GM18526 (cell line): ENCODE results near the gene LYVE1.

Experiments
- POLR2A ChIP-seq: IDR thresholded peaks from 3 replicates; pipeline ENCODE4 v1.6.1; 2011; ENCODE audit not compliant: insufficient read length; ENCODE audit errors: extremely low read depth

Gene LYVE1

GRCh38 chr11:10522276-10522675 lies 46.2 kb downstream of the LYVE1 start:
- TF ChIP-seq POLR2A, result no peak

GRCh38 chr11:10520562-10520961 lies 47.9 kb downstream of the LYVE1 start:
- no peak for TF ChIP-seq POLR2A

- TF ChIP-seq POLR2A, result no peak
Observed at GRCh38 chr11:10519630-10520029, 48.8 kb downstream of the LYVE1 start.

- TF ChIP-seq POLR2A, result no peak
Observed at GRCh38 chr11:10518891-10519290, 49.6 kb downstream of the LYVE1 start.

- TF ChIP-seq POLR2A, result no peak
Observed at GRCh38 chr11:10518123-10518522, 50.3 kb downstream of the LYVE1 start.

GRCh38 chr11:10515418-10515817 lies 53.0 kb downstream of the LYVE1 start:
- TF ChIP-seq POLR2A, result no peak

- TF ChIP-seq POLR2A, result no peak
Observed at GRCh38 chr11:10514709-10515108, 53.8 kb downstream of the LYVE1 start.

GRCh38 chr11:10514202-10514601 lies 54.3 kb downstream of the LYVE1 start:
- TF ChIP-seq POLR2A, result no peak

GRCh38 chr11:10511181-10511621 lies 57.3 kb downstream of the LYVE1 start:
- TF ChIP-seq POLR2A, result no peak
